ENCODE results near the gene NTHL1.

DNA sequence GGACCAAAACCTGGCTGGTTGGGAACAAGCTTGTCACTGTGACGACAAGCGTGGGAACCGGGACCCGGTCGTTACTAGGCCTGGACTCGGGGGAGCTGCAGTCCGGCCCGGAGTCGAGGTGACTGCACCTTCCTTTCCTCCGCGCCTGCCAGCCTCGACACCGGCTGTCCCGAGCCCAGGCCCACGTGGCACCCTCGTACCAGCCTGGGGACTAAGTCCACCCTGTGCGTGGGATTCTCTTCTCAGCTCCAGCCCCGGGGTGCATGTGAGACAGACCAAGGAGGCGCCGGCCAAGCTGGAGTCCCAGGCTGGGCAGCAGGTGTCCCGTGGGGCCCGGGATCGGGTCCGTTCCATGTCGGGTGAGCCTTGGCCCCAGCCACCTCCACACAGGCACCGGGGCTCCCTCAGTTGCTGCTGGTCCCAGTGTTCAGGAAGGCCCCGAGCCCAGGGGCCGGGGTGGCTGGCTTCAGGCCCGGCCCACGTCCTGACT lies 31.7 kb upstream of the NTHL1 start:
- TF ChIP-seq, protein P1, sequence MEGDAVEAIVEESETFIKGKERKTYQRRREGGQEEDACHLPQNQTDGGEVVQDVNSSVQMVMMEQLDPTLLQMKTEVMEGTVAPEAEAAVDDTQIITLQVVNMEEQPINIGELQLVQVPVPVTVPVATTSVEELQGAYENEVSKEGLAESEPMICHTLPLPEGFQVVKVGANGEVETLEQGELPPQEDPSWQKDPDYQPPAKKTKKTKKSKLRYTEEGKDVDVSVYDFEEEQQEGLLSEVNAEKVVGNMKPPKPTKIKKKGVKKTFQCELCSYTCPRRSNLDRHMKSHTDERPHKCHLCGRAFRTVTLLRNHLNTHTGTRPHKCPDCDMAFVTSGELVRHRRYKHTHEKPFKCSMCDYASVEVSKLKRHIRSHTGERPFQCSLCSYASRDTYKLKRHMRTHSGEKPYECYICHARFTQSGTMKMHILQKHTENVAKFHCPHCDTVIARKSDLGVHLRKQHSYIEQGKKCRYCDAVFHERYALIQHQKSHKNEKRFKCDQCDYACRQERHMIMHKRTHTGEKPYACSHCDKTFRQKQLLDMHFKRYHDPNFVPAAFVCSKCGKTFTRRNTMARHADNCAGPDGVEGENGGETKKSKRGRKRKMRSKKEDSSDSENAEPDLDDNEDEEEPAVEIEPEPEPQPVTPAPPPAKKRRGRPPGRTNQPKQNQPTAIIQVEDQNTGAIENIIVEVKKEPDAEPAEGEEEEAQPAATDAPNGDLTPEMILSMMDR (IDR thresholded peaks at IDR 0.05) = no peak
- no peak for TF ChIP-seq POLR2A (IDR thresholded peaks at IDR 0.05)
